ENCODE results near the gene GPR153. TPM values are rescaled to one million over a fixed set of nuclear protein-coding genes. Genes with fewer than 3 reads are reported as not detected.

GPR153 gene
- total RNA-seq, 1 donor from 2014 or later = 16.6 TPM

DNA sequence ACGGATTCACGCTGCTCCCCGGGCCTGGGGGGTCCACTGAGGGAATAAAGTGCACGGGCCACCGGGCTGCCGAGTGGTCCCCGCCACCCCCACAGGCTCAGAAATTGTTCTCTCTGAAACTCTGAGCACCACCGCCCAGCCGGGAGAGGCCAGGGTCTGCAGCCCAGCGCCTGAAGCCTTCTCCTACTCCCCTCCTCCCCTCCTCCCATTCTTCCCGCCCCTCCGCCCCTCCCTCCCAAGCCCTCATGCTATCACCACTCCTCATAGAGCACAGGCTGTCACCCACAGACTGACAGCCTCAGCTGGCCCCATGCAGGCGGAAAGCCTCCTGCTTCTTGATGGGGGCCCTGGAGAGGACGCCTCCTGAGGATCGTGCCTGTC lies 707 bp upstream of the GPR153 start:
- ATAC-seq (no peak), DNase-seq (no peak)
- Histone ChIP-seq H3K36me3 (no peaks in the 10 kb centered on the region), H3K27me3 (ENCODE audit: low read depth) (peaks cover 24% of the 10 kb centered on the region), H3K4me1 (peaks cover 33% of the 10 kb centered on the region), H3K9me3 (no peaks in the 10 kb centered on the region), H3K4me3 (peak overlapping the region; percentile 52), H3K27ac (peak overlapping the region; percentile 53)
- intact Hi-C loops (cut with DNase I) = no loop called here
- TF ChIP-seq, protein P1, sequence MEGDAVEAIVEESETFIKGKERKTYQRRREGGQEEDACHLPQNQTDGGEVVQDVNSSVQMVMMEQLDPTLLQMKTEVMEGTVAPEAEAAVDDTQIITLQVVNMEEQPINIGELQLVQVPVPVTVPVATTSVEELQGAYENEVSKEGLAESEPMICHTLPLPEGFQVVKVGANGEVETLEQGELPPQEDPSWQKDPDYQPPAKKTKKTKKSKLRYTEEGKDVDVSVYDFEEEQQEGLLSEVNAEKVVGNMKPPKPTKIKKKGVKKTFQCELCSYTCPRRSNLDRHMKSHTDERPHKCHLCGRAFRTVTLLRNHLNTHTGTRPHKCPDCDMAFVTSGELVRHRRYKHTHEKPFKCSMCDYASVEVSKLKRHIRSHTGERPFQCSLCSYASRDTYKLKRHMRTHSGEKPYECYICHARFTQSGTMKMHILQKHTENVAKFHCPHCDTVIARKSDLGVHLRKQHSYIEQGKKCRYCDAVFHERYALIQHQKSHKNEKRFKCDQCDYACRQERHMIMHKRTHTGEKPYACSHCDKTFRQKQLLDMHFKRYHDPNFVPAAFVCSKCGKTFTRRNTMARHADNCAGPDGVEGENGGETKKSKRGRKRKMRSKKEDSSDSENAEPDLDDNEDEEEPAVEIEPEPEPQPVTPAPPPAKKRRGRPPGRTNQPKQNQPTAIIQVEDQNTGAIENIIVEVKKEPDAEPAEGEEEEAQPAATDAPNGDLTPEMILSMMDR (IDR thresholded peaks at IDR 0.05) = no peak

DNA sequence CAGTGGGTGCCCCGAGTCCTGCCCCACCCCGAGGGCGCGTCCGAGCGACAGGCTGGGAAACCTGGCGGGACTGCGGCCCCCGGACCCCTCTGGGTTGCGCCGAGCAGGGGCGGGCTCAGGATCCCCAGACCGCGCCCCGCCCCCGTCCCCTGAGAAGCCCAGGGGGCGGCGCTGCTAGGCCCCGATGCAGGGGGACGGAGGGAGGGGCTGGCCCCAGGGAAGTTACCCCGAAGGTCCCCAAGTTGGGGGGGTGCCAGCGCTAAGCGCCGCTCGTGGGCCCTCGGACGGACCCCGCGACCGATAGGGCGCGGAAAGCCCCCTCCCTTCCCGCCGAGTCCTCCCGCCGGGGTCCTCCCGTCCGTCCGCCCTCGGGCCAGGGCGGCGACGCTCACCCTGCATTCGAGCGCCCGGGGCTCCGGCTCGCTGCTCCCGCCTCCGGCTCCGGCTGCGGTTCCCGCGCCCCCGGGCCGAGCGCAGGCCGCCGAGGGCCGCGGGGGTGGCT lies 414 bp downstream of the GPR153 start:
- no peak for DNase-seq

DNA sequence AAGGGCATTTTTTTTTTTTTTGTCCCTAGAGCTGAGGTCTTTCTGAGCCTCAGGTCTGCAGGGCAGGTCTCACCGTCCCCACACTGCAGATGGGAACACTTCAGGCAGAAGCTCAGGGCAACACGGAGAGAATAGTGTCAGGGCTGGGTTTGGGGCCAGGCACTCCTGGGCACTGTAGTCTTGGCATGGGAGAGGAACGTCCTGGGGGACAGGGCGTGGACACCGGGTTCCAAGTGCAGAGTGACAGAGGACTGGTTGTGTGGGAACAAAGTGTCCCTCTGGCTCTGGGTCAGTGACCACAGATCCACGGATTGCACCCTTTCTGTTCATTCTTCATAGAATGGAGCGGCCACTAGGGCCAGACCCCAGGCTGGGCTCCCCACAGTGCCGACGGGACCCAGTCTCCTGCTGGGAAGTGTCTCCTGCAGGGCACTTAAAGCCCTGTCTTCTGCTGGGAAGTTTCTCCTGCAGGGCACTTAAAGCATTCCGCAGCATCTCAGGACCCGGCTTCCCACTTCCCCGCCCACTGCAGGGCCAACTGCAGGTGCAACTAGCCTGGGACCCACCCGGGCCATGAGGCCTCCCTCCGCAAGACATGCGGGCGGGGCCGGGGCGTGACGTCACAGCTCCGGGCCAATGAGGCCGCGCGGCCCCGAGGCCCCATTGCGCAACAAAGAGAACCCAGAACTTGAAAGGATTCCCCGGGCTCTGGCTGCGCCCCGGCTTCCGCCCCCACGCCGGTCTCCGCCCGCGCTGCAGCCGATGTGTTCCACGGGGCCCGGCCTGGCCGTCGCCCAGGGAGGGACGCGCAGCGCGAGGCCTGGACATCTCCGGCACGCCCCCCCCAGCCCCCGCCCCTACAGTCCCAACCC lies 1.2 kb downstream of the GPR153 start:
- ATAC-seq (peak; percentile 80 to 83), DNase-seq (peak; percentile 91)
- Histone ChIP-seq H3K36me3 (no peaks in the 10 kb centered on the region), H3K9me3 (no peaks in the 10 kb centered on the region), H3K4me3 (peak overlapping the region; percentile 70), H3K4me1 (peaks cover 33% of the 10 kb centered on the region), H3K27ac (peak overlapping the region; percentile 64), H3K27me3 (ENCODE audit: low read depth) (peaks cover 24% of the 10 kb centered on the region)
- intact Hi-C loops (cut with DNase I) = loop anchor here (10.0 kb wide), 1 partner anchor 85 kb away; no protein-coding TSS in a partner anchor
- TF ChIP-seq, protein P1 (IDR thresholded peaks at IDR 0.05) = no peak

More for the DNA sequence above, 414 bp downstream of the GPR153 start:
- Histone ChIP-seq H3K4me3 (peak overlapping the region; percentile 70), H3K36me3 (no peaks in the 10 kb centered on the region), H3K27me3 (ENCODE audit: low read depth) (peaks cover 24% of the 10 kb centered on the region), H3K4me1 (peaks cover 33% of the 10 kb centered on the region), H3K27ac (peak overlapping the region; percentile 64), H3K9me3 (no peaks in the 10 kb centered on the region)
- peak; percentile 24 to 35 for ATAC-seq
- intact Hi-C loops (cut with DNase I) = no loop called here
- TF ChIP-seq, protein P1 (IDR thresholded peaks at IDR 0.05) = no peak

GRCh38 chr1:6258675-6259074 lies 2.2 kb downstream of the GPR153 start:
- Histone ChIP-seq H3K4me1 (peaks cover 29% of the 10 kb centered on the region), H3K4me3 (no peak overlapping the region), H3K9me3 (no peaks in the 10 kb centered on the region), H3K36me3 (no peaks in the 10 kb centered on the region), H3K27ac (no peak overlapping the region), H3K27me3 (ENCODE audit: low read depth) (peaks cover 24% of the 10 kb centered on the region)
- TF ChIP-seq, protein P1 (IDR thresholded peaks at IDR 0.05) = no peak
- intact Hi-C loops (cut with DNase I) = loop anchor here (10.0 kb wide), 1 partner anchor 86 kb away; no protein-coding TSS in a partner anchor
- DNase-seq = peak; percentile 71
- ATAC-seq = no peak

GRCh38 chr1:6257541-6258069 lies 3.3 kb downstream of the GPR153 start:
- TF ChIP-seq, protein P1 (IDR thresholded peaks at IDR 0.05) = no peak
- intact Hi-C loops (cut with DNase I) = loop anchor here (10.0 kb wide), 1 partner anchor 87 kb away; no protein-coding TSS in a partner anchor
- DNase-seq (no peak), ATAC-seq (no peak)
- Histone ChIP-seq H3K4me1 (peaks cover 22% of the 10 kb centered on the region), H3K36me3 (peaks cover 2% of the 10 kb centered on the region), H3K4me3 (no peak overlapping the region), H3K9me3 (no peaks in the 10 kb centered on the region), H3K27me3 (ENCODE audit: low read depth) (peaks cover 18% of the 10 kb centered on the region), H3K27ac (no peak overlapping the region)
